Pulmonary artery endothelial cell (primary cell): ENCODE results near the gene PEX1. TPM values are rescaled to one million over a fixed set of nuclear protein-coding genes. Genes with fewer than 3 reads are reported as not detected.
"Not testable (repeated sequence)": the region's sequence is repeated elsewhere in the genome, so short reads cannot be mapped to it uniquely, and the experiment has no call there.

Experiments
- DNase-seq: peaks from one replicate; pipeline ENCODE4 v3.0.0-alpha.2; 2011; ENCODE audit warnings: low read depth, low spot score
- total RNA-seq: library from RNA; depleted of rRNA; stranded (reverse); fragments of >200 nt; gene quantifications from 2 replicates; pipeline ENCODE4 v1.2.3, GENCODE V29; 2014

Gene PEX1
- total RNA-seq, 1 donor from 2014 or later = 9.4 TPM

DNA sequence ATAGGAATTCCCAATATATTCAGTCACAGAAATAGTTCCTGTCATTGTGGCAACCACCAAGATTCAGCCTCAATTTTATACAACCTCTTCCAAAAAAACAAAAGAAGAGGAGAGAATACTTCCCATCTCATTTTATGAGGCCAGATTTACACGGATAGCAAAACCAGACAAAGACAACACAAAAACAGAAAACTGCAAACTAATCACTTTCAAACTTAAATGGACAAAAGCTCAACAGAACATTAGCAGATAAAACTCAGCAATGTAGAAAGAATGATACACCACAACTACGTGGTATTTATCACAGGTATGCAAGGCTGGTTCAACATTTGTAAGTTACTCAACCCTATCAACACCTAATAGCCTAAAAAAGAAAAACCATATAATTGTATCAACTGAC lies 22.0 kb downstream of the PEX1 start:
- DNase-seq = no peak

DNA sequence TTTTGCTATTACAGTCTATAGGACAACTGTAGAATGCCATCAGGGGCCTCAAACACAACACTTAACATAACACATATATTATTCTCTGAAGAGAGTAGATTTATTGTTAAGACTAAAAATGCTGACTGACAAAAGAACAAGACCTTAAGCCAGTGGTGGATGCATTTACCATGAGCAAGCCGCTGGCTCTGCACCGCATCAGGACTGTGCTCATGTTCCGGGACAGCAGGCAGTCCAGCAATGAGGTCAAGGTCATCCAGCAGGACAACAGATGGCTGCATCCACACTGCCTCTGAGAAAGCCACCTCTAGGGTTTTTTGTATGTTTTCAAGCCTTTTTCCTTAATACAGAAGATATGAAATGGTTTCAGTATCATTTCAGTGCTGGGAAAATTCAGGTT lies 23.8 kb downstream of the PEX1 start:
- no peak for DNase-seq

DNA sequence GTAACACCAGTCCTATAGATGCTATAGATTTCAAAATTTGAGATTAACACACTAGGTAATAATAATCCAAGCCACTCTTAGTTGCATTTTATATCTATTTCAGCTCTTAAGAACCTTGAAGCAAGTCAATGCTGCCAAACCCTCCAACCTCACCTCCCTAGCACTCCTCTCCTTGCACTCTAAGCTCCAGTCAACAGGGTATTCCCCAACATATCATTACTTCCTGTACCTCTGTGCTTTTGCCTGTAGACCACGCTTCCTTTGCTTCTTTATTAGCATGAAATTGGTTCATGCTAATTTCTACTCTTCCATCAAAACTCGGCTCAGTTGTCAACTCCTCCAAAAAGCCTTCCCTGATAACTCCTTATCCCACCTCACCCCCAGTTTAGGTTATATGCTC lies 24.6 kb downstream of the PEX1 start:
- no peak for DNase-seq

DNA sequence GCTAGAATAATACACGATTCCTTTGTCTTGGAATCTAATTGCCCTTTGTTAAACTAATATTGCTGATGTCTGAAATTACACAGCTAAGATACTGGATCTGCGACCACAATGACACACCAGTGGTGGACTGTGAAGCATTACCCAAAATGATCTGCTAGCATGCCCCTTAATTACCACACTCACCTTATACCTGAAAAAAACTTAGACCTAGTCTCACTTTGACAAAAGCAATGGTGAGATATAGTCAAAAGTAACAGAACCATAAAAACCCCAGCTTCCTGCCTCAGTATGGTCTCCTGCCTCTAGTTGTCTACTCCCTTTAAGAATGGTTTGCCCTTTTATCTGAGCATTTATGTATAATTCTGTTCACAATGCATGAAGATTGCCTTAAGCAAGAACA lies 29.8 kb downstream of the PEX1 start:
- DNase-seq = no peak

DNA sequence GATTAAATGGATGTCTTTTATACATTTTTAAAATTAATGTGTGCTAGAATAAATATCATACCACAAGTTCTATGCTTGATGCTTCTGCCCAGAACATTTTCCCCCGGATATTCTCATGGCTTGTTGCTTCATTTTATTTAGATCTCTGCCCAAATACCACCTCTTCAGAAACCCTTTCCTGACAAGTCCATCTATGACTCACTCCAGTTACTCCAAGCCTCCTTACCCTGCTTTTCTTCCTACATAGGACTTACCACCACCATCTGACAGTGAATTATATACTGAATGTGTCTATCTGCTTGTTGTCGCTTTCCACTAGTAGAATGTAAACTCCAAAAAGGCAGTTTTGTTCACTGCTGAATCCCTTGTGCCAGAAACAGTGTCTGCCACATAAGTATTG lies 31.4 kb downstream of the PEX1 start:
- no peak for DNase-seq

DNA sequence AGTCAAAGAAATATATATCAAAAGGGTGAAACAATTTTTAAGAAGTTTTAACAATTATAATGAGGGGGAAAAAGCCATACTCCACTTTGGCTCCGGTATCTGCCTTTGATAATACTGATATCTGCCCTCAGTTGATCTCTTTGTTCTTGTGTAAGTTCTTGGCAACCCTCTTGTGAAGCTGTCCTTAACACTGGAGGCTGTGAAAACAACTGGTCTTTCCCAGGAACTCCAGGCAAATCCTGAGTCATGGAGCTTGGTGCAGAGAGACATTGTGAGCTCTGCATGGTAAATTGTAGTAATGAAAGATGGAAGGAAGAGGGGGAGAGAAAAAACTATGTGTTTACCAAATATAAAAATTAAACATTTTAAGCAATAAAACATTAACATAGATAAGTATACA lies 38.7 kb downstream of the PEX1 start:
- DNase-seq = peak; percentile 22

DNA sequence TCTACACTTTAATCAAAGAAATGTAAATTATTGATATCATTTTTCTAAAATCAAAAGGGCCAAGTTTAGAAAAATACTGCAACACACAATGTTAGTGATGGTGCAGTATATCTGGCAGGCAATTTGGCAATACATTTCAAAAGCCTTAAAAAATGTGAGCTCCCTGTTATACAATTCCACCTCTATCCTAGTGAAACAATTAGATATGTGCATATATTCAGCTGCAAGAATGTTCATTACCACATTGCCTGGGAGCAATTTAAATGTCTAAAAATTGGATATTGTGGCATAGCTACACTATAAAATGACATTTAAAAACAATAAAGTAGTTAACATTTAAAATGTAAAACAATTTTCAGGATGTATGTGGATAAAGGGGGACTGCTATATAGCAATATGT lies 40.5 kb downstream of the PEX1 start:
- DNase-seq = no peak

DNA sequence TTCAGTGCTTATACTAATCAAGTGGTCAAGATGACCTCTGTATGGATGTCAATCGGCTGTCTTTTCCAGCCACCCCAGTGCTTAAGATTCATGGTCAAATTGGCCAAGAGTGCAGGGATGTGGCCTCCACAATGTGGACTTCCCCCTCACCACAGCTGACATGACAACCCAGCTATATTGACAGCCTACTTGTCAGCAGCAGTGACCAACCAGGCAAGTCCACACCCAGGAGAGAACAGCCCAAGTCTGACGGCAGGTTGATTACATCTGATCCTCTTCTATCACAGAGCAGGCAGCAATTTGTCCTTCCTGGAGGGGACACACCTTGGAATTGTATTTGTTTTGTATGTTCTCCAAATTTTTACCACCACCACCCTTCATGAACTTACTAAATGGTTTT lies 42.3 kb downstream of the PEX1 start:
- DNase-seq = no peak

DNA sequence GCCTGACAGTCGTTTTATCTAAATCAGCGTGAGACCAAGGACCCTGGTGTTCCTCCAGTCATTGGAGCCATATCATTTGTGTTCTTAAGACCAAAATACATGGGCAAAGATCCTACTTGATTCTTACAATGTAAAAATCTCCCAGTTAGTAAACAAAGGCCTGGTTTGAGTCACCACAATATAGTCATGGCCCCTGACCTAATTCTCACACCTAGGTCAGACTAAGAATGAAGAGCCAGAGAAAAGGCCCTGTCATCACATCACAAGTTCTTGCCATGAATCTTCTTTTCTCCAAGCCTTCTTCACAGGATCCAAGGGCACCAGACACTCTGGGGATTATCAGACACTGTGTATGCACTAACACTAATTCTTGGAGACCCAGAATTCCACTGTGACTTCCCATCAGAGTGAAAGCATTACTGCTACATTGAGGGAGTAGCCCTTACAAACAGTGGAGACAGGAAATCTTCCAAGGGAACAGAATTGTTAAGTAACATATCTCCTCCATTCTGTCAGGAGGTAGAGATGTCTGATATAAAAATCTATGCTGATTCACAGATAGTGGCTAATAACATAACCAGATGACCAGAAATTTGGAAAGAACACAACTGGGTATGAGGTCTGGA lies 42.9 kb downstream of the PEX1 start:
- DNase-seq = no peak

DNA sequence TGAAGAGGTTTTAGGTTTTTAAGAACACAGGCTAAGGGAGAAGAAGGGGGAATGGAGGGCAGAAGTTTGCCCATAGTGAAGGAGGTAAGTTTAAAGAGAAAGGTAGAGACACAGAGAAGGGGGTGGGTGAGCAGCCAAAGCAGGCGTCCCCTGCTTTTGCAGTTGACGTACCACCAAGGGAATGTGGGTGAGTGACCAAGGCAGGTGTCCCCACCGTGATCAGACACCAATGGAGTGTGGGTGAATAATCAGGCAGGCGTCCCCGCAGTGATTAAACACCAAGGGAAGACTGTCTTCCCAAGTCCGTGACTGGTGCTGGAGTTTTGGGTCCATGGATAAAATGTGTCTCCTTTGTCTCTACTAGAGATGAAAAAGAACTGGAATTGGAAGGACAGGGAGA lies 44.1 kb downstream of the PEX1 start:
- not testable (repeated sequence) for DNase-seq

DNA sequence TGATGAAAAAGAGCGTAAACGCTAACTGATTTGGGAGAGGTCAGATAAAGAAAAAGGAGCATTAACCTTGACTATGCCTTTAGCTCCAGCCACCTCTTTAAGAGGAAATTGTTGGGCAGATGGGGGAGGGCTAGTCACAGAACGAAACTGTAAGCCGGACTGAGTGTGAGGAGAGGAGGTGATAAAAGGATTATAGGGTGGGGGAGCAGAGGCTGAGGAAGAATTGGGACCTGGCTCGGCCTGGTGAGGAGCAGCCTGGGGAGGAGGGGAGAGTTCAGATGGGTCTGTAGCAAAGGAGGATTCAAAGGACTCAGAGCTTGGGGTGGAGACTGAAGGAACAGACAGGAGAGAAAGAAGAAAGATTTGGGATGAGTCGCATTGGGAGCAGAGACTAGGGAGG lies 44.7 kb downstream of the PEX1 start:
- not testable (repeated sequence) for DNase-seq

DNA sequence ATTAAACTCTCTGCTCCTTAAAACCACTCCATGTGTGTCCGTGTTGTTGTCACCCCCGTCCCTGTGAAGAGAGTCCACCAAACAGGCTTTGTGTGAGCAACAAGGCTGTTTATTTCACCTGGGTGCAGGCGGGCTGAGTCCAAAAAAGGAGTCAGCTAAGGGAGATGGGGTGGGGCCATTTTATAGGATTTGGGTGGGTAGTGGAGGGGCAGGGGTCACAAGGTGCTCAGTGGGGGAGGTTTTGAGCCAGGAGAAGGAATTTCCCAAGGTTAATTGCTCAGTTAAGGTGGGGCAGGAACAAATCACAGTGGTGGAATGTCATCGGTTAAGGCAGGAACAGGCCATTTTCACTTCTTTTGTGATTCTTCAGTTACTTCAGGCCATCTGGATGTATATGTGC lies 49.2 kb downstream of the PEX1 start:
- DNase-seq = not testable (repeated sequence)

DNA sequence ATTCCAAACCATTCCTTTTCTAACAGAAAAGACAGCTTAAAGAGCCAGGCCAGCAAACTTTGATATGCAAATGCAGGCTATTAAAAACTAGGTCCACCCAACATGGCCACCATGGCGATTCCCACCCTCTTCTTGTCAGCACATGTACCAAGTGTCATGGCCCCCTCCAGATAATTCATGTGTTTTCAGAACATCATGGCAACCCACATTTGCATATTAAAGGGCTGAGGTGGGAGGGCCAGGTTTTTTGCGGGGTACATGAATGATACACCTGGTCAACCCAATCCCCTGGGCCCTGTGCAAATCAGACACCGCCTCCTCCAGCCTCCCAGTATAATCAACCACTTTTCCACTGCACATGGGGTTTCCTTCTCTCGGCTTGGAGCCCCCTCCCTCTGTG lies 49.6 kb downstream of the PEX1 start:
- no peak for DNase-seq

DNA sequence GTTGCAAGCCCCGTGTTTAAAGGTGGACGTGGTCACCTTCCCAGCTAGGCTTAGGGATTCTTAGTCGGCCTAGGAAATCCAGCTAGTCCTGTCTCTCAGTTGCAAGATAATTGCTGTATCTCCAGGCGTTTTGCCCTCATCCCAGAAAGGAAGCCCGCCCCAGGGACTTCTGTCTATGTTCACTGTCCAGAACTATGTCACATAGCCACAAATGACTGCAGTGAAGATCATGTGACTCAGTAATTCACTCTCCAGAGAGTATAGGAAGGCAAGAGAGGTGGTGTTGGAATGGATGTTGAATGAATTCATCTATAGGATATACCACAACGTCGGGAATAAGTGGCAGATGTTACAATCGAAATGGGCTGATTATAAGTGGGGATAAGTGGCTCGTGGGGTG lies 50.2 kb downstream of the PEX1 start:
- no peak for DNase-seq

DNA sequence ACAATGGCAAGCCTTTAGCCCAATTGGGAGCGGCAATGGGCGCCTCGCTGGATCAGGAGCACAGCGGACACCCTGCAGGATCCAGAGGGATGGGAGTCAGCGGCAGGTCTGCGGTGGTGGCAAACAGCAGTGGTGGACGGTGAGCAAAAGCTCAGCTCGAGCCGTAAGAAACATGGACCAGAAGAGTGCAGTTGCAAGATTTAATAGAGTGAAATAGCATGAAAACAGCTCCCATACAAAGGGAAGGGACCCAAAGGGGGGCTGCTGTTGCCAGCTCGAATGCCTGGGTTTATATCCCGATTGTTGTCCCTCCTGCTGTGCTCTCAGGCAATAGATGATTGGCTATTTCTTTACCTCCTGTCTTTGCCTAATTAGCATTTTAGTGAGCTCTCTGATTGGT lies 50.6 kb downstream of the PEX1 start, which contains the start of gene ERVW-1:
TSS of gene ERVW-1 (minus strand) at position 266 of the 400 bp plus-strand sequence. CDS start 7,565 bp downstream, outside the sequence.
- DNase-seq = not testable (repeated sequence)

DNA sequence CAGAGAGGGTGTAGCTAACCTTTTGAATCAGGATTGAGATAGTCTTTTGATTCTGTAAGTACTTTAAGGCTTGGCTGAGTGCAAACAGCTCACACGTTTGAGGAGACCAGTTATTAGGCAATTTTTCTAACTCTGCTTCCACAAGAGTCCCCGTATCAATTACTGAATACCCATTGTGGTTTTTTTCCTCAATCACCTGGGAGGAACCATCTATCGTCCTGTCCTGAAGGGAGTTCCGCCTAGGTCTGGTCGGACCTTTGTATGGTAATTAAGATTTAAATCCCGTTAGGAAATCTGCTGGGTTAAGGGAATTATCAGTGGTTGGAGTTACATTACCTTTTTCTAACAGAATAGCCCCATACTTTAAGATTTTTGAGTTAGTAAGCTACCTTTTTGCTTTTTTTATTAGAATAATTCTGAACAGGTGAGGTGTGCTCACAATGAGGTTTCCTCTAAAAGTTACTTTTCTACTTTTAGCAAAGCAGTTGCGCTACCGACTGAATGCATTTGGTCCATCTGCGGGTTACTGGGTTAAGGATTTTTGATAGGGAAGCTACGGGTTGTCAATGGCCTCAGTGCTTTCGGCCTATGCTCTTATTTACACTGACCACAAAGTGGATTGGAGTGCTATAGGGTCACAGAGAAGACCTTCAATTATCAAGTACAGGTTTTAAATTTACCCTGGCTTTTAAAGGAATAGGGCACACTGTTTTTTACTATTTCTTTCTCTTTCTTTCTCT lies 52.3 kb downstream of the PEX1 start:
- not testable (repeated sequence) for DNase-seq

DNA sequence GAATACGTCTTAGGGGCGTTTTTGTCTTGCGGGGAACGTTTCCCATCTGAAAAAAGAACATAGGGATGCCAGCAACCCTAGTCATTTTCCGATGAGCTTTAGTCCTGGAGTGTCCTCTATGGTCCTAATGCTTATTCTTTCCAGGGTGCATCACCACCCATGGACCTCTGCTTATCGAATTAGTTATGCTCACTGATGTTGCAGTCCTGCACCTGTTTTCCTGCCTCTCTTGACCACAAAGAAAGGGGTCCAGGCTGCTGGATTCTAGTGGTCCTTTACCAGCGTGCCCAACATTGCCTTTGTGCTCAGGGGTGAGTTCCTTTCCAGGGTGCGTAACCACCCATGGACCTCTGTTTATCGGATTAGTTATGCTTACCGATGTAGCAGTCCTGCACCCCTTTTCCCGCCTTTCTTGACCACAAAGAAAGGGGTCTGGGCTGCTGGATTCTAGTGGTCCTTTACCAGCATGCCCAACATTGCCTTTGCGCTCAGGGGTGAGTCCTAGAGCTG lies 53.0 kb downstream of the PEX1 start:
- DNase-seq = not testable (repeated sequence)

DNA sequence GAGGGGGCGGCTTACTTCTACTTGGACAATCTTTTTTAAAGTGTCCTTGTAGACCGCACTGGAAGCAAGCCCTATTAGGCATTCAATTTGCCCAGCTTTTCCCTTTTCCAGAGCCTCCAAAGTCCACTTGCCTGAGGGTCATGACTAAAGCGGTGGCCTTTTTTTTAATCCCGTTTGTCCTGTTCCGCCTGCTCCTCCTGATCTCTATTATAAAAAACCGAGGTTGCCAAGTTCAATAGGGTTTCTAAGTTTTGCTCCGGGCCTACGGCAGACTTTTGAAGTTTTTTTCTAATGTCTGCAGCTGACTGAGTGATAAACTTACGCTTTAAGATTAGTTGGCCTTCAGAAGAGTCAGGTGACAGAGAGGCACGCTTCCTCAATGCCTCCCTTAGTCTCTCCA lies 54.3 kb downstream of the PEX1 start:
- not testable (repeated sequence) for DNase-seq

DNA sequence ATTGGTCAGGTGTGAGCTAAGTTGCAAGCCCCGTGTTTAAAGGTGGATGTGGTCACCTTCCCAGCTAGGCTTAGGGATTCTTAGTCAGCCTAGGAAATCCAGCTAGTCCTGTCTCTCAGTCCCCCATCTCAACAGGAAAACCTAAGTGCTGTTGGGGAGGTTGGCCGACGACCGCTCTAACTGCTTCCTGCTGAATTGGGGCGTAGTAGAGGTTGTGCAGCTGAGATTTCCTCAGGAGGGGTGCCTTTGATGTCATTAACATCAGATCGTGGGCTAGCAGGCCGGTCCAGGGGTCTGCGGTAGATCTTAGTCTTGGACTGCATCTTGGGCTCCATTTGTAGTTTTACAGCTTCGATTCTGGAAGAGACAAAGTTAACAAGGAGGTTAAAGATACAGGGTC lies 59.7 kb downstream of the PEX1 start:
- DNase-seq = not testable (repeated sequence)

DNA sequence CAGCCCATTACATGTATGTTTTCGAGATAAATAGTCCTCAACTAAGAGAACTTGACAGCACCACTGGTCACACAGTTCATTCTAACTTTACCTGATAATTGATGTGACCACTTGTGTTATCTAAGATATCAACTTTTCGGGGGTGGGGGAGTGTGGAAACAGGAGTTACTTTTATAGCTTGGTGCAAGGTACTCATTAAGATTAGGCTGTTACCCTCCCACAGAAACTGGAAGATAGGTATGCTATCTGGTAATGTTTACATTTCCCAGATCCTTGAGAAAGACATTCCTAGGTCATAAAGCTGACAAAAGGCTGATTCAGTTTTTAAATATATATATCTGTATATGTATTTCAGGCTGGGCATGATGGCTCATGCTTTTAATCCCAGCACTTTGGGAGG lies 61.6 kb downstream of the PEX1 start:
- no peak for DNase-seq

DNA sequence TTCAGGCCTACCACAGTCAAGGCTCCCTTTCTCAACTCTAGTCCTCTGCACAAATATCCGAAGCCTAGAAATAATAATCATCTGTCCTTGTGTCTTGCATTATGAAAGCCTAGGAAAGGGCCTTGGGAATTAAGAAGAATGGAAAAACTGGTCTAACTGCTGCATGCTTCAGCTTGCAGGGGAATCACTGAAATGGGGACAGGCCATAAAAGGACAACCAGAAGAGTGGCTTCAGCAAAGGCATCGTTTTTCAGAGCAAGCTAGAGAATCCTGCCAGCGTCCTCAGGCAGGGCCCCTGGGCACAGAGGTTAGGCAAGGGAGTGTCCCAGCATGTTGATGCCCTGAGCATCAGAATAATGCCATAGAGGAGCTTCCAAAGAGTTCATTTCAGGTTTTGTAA lies 63.8 kb downstream of the PEX1 start:
- no peak for DNase-seq

DNA sequence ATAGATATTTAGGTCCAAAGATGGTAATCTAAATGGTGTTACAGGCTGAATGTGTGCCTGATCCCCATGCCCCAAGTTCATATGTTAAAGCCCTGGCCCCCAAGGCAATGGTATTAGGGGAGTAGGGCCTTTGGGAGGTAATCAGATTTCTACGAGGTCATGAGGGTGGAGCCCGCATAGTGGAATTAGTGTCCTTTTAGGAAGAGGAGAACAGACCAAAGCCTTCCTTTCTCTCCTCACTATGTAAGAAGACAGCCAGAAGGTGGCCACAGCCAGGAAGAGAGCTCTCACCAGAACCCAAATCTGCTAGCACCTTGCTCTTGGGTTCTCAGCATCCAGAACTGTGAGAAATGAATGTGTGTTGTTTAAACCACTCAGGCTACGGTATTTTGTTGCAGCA lies 65.8 kb downstream of the PEX1 start:
- no peak for DNase-seq
